HG03565 (cell line): Measurements from ENCODE around the gene PAM.
"Not testable (repeated sequence)": the region's sequence is repeated elsewhere in the genome, so short reads cannot be mapped to it uniquely, and the experiment has no call there.

Source experiments
- ATAC-seq: cut with Tn5 transposase; IDR thresholded peaks from one replicate; pipeline ENCODE4 v1.9.1; 2021; ENCODE audit warnings: mild to moderate bottlenecking, moderate library complexity; ENCODE audit not compliant: unreplicated experiment

The PAM gene

GRCh38 chr5:102750151-102750834, 4.8 kb upstream of the PAM start:
- no peak for ATAC-seq

- not testable (repeated sequence) for ATAC-seq
These were observed 3.2 kb upstream of the PAM start for GRCh38 chr5:102751903-102752376.

GRCh38 chr5:102753889-102754766, 977 bp upstream of the PAM start:
- no peak for ATAC-seq

- ATAC-seq = peak; percentile 74
These were observed 724 bp downstream of the PAM start for GRCh38 chr5:102755686-102756371.

GRCh38 chr5:102758576-102758975, 3.5 kb downstream of the PAM start:
- no peak for ATAC-seq

- ATAC-seq = no peak
These were observed 4.2 kb downstream of the PAM start for GRCh38 chr5:102759289-102759688.

GRCh38 chr5:102759700-102760099, 4.6 kb downstream of the PAM start:
- no peak for ATAC-seq

GRCh38 chr5:102760815-102761214, 5.7 kb downstream of the PAM start:
- ATAC-seq = no peak

GRCh38 chr5:102762095-102762534, 7.0 kb downstream of the PAM start:
- peak; percentile 61 for ATAC-seq

GRCh38 chr5:102762562-102763227, 7.6 kb downstream of the PAM start:
- peak; percentile 21 for ATAC-seq

- ATAC-seq = no peak
These were observed 8.6 kb downstream of the PAM start for GRCh38 chr5:102763734-102764133.

- ATAC-seq = no peak
These were observed 9.4 kb downstream of the PAM start for GRCh38 chr5:102764381-102765004.

- ATAC-seq = no peak
These were observed 10.2 kb downstream of the PAM start for GRCh38 chr5:102765350-102765749.

GRCh38 chr5:102766295-102767090, 11.4 kb downstream of the PAM start:
- ATAC-seq = no peak

GRCh38 chr5:102767862-102768261, 12.8 kb downstream of the PAM start:
- no peak for ATAC-seq

GRCh38 chr5:102770803-102771202, 15.7 kb downstream of the PAM start:
- ATAC-seq = no peak

GRCh38 chr5:102771435-102771834, 16.3 kb downstream of the PAM start:
- no peak for ATAC-seq

GRCh38 chr5:102772273-102772672, 17.2 kb downstream of the PAM start:
- no peak for ATAC-seq

GRCh38 chr5:102773133-102773532, 18.0 kb downstream of the PAM start:
- ATAC-seq = no peak

- ATAC-seq = not testable (repeated sequence)
These were observed 20.7 kb downstream of the PAM start for GRCh38 chr5:102775756-102776155.
